NAMALWA (cell line): ENCODE measurements around the gene CCDC85B.

ENCODE experiments used
- DNase-seq: peaks from one replicate; pipeline ENCODE4 v3.0.0-alpha.2; 2015; ENCODE audit warnings: low spot score

The CCDC85B gene

GRCh38 chr11:65857853-65858680, 32.4 kb upstream of the CCDC85B start, which contains the start of gene CFL1:
Gene CFL1, minus strand, starts transcription at chr11:65858180. Its CDS starts 81 bp downstream, at chr11:65858099.
- DNase-seq: peak; percentile 98

GRCh38 chr11:65858681-65859087, 31.8 kb upstream of the CCDC85B start:
- peak; percentile 75 for DNase-seq

GRCh38 chr11:65859095-65859811, 31.2 kb upstream of the CCDC85B start:
- DNase-seq: peak; percentile 98

GRCh38 chr11:65859812-65860277, 30.6 kb upstream of the CCDC85B start:
- DNase-seq: no peak

GRCh38 chr11:65860278-65861164, 30.0 kb upstream of the CCDC85B start, which contains the start of gene MUS81:
Gene MUS81, plus strand, starts transcription at chr11:65860433. Its CDS starts 321 bp downstream, at chr11:65860754.
- DNase-seq: peak; percentile 97

- no peak for DNase-seq
Measured at GRCh38 chr11:65861165-65861505, 29.3 kb upstream of the CCDC85B start.

- DNase-seq: no peak
Measured at GRCh38 chr11:65861533-65862183, 28.8 kb upstream of the CCDC85B start.

- DNase-seq: no peak
Measured at GRCh38 chr11:65862191-65862735, 28.2 kb upstream of the CCDC85B start.

GRCh38 chr11:65862941-65863888, 27.3 kb upstream of the CCDC85B start:
- DNase-seq: no peak

- no peak for DNase-seq
Measured at GRCh38 chr11:65863889-65864705, 26.4 kb upstream of the CCDC85B start.

- no peak for DNase-seq
Measured at GRCh38 chr11:65864706-65865471, 25.6 kb upstream of the CCDC85B start.

GRCh38 chr11:65865550-65866172, 24.8 kb upstream of the CCDC85B start:
- no peak for DNase-seq

- no peak for DNase-seq
Measured at GRCh38 chr11:65866509-65867283, 23.8 kb upstream of the CCDC85B start.

GRCh38 chr11:65867284-65868071, 23.0 kb upstream of the CCDC85B start:
- DNase-seq: peak; percentile 61

- peak; percentile 40 for DNase-seq
Measured at GRCh38 chr11:65868076-65868667, 22.3 kb upstream of the CCDC85B start.

- DNase-seq: no peak
Measured at GRCh38 chr11:65868907-65869306, 21.6 kb upstream of the CCDC85B start.
